GM12865 (cell line): ENCODE measurements around the gene FRMPD4.
"Not testable (repeated sequence)": the region's sequence is repeated elsewhere in the genome, so short reads cannot be mapped to it uniquely, and the experiment has no call there.

ENCODE experiments used
- DNase-seq: peaks from one replicate; pipeline ENCODE4 v3.0.0; 2010; ENCODE audit warnings: low read depth
- H3K4me3 ChIP-seq: 2 replicates; pipeline ENCODE4 v1.5.1; 2011; ENCODE audit warnings: mild to moderate bottlenecking, low read depth, low read length, control low read depth
- CTCF ChIP-seq: IDR thresholded peaks from 2 replicates; pipeline ENCODE4 v1.5.1; 2011; ENCODE audit warnings: low read length, control low read depth, low read depth, inconsistent platforms; ENCODE audit not compliant: insufficient read depth; ENCODE audit errors: missing control alignments

FRMPD4 gene

GRCh38 chrX:12497832-12498591 is 359.7 kb downstream of the FRMPD4 start:
- peak; percentile 59 for TF ChIP-seq CTCF
- H3K4me3 ChIP-seq = no peak overlapping the region
- peak; percentile 21 for DNase-seq

GRCh38 chrX:12505127-12505526 is 366.9 kb downstream of the FRMPD4 start:
- TF ChIP-seq CTCF = no peak
- DNase-seq = no peak
- H3K4me3 ChIP-seq = no peak overlapping the region

- H3K4me3 ChIP-seq = not testable (repeated sequence)
- DNase-seq = peak; percentile 42
These were observed 377.1 kb downstream of the FRMPD4 start for GRCh38 chrX:12515384-12515783.

- no peak for TF ChIP-seq CTCF
- DNase-seq = no peak
- no peak overlapping the region for H3K4me3 ChIP-seq
These were observed 388.0 kb downstream of the FRMPD4 start for GRCh38 chrX:12526306-12526705.

- DNase-seq, H3K4me3 ChIP-seq: not testable (repeated sequence)
These were observed 399.8 kb downstream of the FRMPD4 start for GRCh38 chrX:12538096-12538495.

GRCh38 chrX:12542251-12542650 is 404.0 kb downstream of the FRMPD4 start:
- DNase-seq, H3K4me3 ChIP-seq: not testable (repeated sequence)

- TF ChIP-seq CTCF = no peak
- H3K4me3 ChIP-seq = no peak overlapping the region
- DNase-seq = no peak
These were observed 410.1 kb downstream of the FRMPD4 start for GRCh38 chrX:12548341-12548740.

- no peak for TF ChIP-seq CTCF
- DNase-seq = peak; percentile 22
These were observed 410.5 kb downstream of the FRMPD4 start for GRCh38 chrX:12548746-12549145.

More at GRCh38 chrX:12548746-12549145, 410.5 kb downstream of the FRMPD4 start:
- H3K4me3 ChIP-seq = no peak overlapping the region
